Astrocyte (in vitro differentiated cells and primary cell): ENCODE measurements around the gene FOXF1.

Experiments used
- EZH2 ChIP-seq: IDR thresholded peaks from 2 replicates; pipeline ENCODE4 v1.6.1; 2012; ENCODE audit warnings: mild to moderate bottlenecking, low read length, inconsistent platforms; ENCODE audit not compliant: insufficient read depth
- TF ChIP-seq, protein P1 (sequence below): IDR thresholded peaks from 2 replicates; pipeline ENCODE4 v1.5.1; 2011; ENCODE audit warnings: low read depth, mild to moderate bottlenecking, inconsistent platforms, low read length, moderate library complexity; ENCODE audit not compliant: insufficient read depth

DNA sequence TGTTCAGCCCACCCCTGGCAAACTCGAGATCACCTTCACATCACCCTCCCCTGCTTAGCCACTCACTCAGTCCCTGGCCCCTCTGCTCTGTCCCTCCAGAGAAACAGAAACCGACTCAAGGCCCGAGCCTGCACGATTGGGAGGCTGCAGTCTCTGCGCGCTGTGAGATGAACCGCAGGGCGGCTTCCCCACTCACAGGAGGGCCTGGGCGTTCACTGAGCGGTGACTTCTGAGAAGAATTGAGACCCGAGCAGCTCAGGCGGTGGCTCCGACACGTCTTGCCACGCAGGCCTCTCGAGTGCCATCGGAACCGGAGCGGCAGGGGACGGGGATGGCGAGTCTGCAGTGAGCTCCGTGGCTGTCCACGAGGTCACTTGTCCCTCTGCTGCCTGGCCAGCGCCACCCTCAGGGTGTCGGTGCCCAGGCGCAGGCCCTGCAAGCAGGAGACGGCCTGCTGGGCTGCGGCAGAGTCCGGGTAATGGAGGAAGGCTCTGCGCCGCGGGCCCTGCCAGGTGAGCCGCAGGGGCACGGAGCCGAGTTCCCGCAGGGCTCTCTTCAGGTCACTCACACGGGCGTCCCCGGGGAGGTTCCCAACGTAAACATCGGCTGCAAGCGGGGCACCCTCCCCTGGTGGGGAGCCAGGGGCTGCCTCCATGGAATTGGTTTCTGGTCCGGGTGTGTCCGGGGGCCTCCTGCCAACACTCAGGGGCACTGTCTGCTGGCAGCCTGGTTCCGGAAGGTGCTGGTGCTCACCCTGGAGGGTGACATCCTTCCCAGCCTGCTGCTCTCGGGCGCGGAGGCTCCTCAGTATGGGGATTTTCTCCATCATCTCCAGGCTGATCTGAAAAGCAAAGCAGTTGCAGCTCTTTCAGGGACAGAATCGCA is 21.6 kb downstream of the FOXF1 start:
- TF ChIP-seq, protein P1, sequence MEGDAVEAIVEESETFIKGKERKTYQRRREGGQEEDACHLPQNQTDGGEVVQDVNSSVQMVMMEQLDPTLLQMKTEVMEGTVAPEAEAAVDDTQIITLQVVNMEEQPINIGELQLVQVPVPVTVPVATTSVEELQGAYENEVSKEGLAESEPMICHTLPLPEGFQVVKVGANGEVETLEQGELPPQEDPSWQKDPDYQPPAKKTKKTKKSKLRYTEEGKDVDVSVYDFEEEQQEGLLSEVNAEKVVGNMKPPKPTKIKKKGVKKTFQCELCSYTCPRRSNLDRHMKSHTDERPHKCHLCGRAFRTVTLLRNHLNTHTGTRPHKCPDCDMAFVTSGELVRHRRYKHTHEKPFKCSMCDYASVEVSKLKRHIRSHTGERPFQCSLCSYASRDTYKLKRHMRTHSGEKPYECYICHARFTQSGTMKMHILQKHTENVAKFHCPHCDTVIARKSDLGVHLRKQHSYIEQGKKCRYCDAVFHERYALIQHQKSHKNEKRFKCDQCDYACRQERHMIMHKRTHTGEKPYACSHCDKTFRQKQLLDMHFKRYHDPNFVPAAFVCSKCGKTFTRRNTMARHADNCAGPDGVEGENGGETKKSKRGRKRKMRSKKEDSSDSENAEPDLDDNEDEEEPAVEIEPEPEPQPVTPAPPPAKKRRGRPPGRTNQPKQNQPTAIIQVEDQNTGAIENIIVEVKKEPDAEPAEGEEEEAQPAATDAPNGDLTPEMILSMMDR = no peak
- TF ChIP-seq EZH2 = no peak
